ENCODE results near the gene RNF2.

DNA sequence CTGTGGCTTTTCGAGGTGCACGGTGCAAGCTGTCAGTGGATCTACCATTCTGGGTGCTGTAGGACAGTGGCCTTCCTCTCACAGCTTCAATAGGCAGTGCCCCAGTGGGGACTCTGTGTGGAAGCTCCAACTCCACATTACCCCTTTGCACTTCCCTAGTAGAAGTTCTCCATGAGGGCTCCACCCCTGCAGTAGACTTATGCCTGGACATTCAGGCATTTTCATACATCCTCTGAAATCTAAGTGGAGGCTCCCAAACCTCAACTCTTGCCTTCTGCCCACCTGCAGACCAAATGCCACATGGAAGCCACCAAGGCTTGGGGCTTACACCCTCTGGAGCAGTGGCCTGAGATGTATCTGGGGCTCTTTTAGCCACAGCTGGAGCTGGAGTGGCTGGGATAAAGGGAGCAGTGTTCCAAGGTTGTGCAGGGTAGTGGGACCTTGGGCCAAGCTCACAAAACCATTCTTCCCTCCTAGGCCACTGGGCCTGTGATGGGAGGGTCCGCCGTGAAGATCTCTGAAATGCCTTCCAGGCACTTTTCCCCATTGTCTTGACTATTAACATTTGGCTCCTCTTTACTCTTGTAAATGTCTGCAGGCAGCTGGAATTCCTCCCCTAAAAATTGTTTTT is 18.0 kb upstream of the RNF2 start:
- TF ChIP-seq, protein P1, sequence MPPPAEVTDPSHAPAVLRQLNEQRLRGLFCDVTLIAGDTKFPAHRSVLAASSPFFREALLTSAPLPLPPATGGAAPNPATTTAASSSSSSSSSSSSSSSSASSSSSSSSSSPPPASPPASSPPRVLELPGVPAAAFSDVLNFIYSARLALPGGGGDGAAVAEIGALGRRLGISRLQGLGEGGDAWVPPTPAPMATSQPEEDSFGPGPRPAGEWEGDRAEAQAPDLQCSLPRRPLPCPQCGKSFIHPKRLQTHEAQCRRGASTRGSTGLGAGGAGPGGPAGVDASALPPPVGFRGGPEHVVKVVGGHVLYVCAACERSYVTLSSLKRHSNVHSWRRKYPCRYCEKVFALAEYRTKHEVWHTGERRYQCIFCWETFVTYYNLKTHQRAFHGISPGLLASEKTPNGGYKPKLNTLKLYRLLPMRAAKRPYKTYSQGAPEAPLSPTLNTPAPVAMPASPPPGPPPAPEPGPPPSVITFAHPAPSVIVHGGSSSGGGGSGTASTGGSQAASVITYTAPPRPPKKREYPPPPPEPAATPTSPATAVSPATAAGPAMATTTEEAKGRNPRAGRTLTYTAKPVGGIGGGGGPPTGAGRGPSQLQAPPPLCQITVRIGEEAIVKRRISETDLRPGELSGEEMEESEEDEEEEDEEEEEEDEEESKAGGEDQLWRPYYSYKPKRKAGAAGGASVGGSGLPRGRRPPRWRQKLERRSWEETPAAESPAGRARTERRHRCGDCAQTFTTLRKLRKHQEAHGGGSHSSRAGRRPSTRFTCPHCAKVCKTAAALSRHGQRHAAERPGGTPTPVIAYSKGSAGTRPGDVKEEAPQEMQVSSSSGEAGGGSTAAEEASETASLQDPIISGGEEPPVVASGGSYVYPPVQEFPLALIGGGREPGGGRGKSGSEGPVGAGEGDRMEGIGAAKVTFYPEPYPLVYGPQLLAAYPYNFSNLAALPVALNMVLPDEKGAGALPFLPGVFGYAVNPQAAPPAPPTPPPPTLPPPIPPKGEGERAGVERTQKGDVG (CRISPR knock-in tag; IDR thresholded peaks at IDR 0.05): no peak
- TF ChIP-seq YY1 (IDR thresholded peaks at IDR 0.05; ENCODE audit: low read depth, low read length): no peak
- TF ChIP-seq, protein P2, sequence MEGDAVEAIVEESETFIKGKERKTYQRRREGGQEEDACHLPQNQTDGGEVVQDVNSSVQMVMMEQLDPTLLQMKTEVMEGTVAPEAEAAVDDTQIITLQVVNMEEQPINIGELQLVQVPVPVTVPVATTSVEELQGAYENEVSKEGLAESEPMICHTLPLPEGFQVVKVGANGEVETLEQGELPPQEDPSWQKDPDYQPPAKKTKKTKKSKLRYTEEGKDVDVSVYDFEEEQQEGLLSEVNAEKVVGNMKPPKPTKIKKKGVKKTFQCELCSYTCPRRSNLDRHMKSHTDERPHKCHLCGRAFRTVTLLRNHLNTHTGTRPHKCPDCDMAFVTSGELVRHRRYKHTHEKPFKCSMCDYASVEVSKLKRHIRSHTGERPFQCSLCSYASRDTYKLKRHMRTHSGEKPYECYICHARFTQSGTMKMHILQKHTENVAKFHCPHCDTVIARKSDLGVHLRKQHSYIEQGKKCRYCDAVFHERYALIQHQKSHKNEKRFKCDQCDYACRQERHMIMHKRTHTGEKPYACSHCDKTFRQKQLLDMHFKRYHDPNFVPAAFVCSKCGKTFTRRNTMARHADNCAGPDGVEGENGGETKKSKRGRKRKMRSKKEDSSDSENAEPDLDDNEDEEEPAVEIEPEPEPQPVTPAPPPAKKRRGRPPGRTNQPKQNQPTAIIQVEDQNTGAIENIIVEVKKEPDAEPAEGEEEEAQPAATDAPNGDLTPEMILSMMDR (IDR thresholded peaks at IDR 0.05 in 2 of 3, conservative IDR thresholded peaks at IDR 0.05 in 1 of 3; ENCODE audit: control insufficient read depth in 2 of 3, extremely low read depth in 1 of 3, insufficient read depth in 1 of 3, low read depth in 3 of 3, low read length in 3 of 3): no peak
- TF ChIP-seq POLR2AphosphoS5 (IDR thresholded peaks at IDR 0.05; ENCODE audit: low read length): no peak
- TF ChIP-seq TAF1 (IDR thresholded peaks at IDR 0.05; ENCODE audit: borderline replicate concordance, low read depth, low read length): no peak
- TF ChIP-seq ZNF274 (IDR thresholded peaks at IDR 0.05; ENCODE audit: insufficient read depth, insufficient read length): no peak
- no peak for TF ChIP-seq POLR2A (IDR thresholded peaks at IDR 0.05; ENCODE audit: low read depth, low read length)
- TF ChIP-seq GABPA (IDR thresholded peaks at IDR 0.05; ENCODE audit: low read depth): no peak
- TF ChIP-seq CBFB (IDR thresholded peaks at IDR 0.05; ENCODE audit: low read depth): no peak
- TF ChIP-seq RAD21 (IDR thresholded peaks at IDR 0.05; ENCODE audit: insufficient read depth, low read depth, low read length): no peak

All from GM12878 (cell line).